Activated CD8-positive, alpha-beta memory T cell treated with anti-CD3 and anti-CD28 coated beads, Interleukin-2, amount 50 U/mL, for 24 hours (primary cell): ENCODE data around the gene PPIL6.
"Not testable (repeated sequence)": the region's sequence is repeated elsewhere in the genome, so short reads cannot be mapped to it uniquely, and the experiment has no call there.

Experiments used
- DNase-seq: peaks from one replicate; pipeline ENCODE4 v3.0.0-alpha.2; 2020; ENCODE audit errors: extremely low read depth

The PPIL6 gene

GRCh38 chr6:109466212-109466923 is 25.9 kb upstream of the PPIL6 start:
- no peak for DNase-seq

GRCh38 chr6:109465772-109466171 is 25.3 kb upstream of the PPIL6 start:
- no peak for DNase-seq

- DNase-seq: no peak
Measured at GRCh38 chr6:109461733-109462526, 21.5 kb upstream of the PPIL6 start.

GRCh38 chr6:109461205-109461604 is 20.8 kb upstream of the PPIL6 start:
- not testable (repeated sequence) for DNase-seq

GRCh38 chr6:109460161-109460829 is 19.9 kb upstream of the PPIL6 start:
- no peak for DNase-seq

- DNase-seq: peak; percentile 13
Measured at GRCh38 chr6:109458774-109459531, 18.5 kb upstream of the PPIL6 start.

GRCh38 chr6:109457562-109457996 is 17.2 kb upstream of the PPIL6 start:
- no peak for DNase-seq

- DNase-seq: no peak
Measured at GRCh38 chr6:109456710-109457561, 16.5 kb upstream of the PPIL6 start.

GRCh38 chr6:109456111-109456583 is 15.7 kb upstream of the PPIL6 start:
- no peak for DNase-seq

- DNase-seq: peak; percentile 14
Measured at GRCh38 chr6:109455437-109456110, 15.1 kb upstream of the PPIL6 start, which contains the start of gene MICAL1. Gene MICAL1 (minus strand): TSS chr6:109455772. CDS start chr6:109454196, 1,576 bp downstream.

GRCh38 chr6:109454496-109455436 is 14.3 kb upstream of the PPIL6 start:
- DNase-seq: peak; percentile 40

GRCh38 chr6:109453594-109454495 is 13.4 kb upstream of the PPIL6 start:
- no peak for DNase-seq

- DNase-seq: no peak
Measured at GRCh38 chr6:109453156-109453555, 12.7 kb upstream of the PPIL6 start.

GRCh38 chr6:109452181-109452580 is 11.8 kb upstream of the PPIL6 start:
- no peak for DNase-seq

GRCh38 chr6:109451376-109451775 is 10.9 kb upstream of the PPIL6 start:
- no peak for DNase-seq

GRCh38 chr6:109450801-109451200 is 10.4 kb upstream of the PPIL6 start:
- no peak for DNase-seq

GRCh38 chr6:109449795-109450673 is 9.6 kb upstream of the PPIL6 start:
- no peak for DNase-seq
